ENCODE data around the gene AUTS2.
A peak's percentile ranks its signal among the peaks of the same experiment; 100 is the strongest.

The AUTS2 gene

GRCh38 chr7:69598081-69598486 lies at the start of gene AUTS2:
Gene AUTS2 (plus strand): TSS chr7:69598475. CDS start chr7:69599654, 1,179 bp downstream.
- peak; percentile 67 for DNase-seq

GRCh38 chr7:69550991-69551390 lies 47.3 kb upstream of the AUTS2 start:
- DNase-seq: no peak

- no peak for DNase-seq
These were observed 45.1 kb upstream of the AUTS2 start for GRCh38 chr7:69553190-69553589.

- no peak for DNase-seq
These were observed 36.9 kb upstream of the AUTS2 start for GRCh38 chr7:69561266-69561960.

GRCh38 chr7:69564454-69565417 lies 33.5 kb upstream of the AUTS2 start:
- peak; percentile 77 for DNase-seq

- DNase-seq: no peak
These were observed 30.5 kb upstream of the AUTS2 start for GRCh38 chr7:69567800-69568199.

- no peak for DNase-seq
These were observed 30.0 kb upstream of the AUTS2 start for GRCh38 chr7:69568266-69568665.

- no peak for DNase-seq
These were observed 22.6 kb upstream of the AUTS2 start for GRCh38 chr7:69575651-69576050.

- no peak for DNase-seq
These were observed 21.1 kb upstream of the AUTS2 start for GRCh38 chr7:69577221-69577620.

GRCh38 chr7:69585169-69585568 lies 13.1 kb upstream of the AUTS2 start:
- no peak for DNase-seq

GRCh38 chr7:69586321-69586720 lies 12.0 kb upstream of the AUTS2 start:
- no peak for DNase-seq

- no peak for DNase-seq
These were observed 9.5 kb upstream of the AUTS2 start for GRCh38 chr7:69588773-69589172.

GRCh38 chr7:69591805-69592204 lies 6.5 kb upstream of the AUTS2 start:
- no peak for DNase-seq

GRCh38 chr7:69593511-69593910 lies 4.8 kb upstream of the AUTS2 start:
- peak; percentile 19 for DNase-seq

- no peak for DNase-seq
These were observed 2.9 kb upstream of the AUTS2 start for GRCh38 chr7:69595415-69595814.

- no peak for DNase-seq
These were observed 2.2 kb upstream of the AUTS2 start for GRCh38 chr7:69596056-69596455.

- DNase-seq: no peak
These were observed 1.5 kb upstream of the AUTS2 start for GRCh38 chr7:69596723-69597277.

GRCh38 chr7:69597278-69598076 lies 798 bp upstream of the AUTS2 start:
- DNase-seq: no peak

GRCh38 chr7:69598487-69599285 lies 411 bp downstream of the AUTS2 start:
- DNase-seq: peak; percentile 42

GRCh38 chr7:69599286-69599954 lies 1.1 kb downstream of the AUTS2 start:
- no peak for DNase-seq

GRCh38 chr7:69599955-69600709 lies 1.9 kb downstream of the AUTS2 start:
- no peak for DNase-seq

Measured in NCI-H748 treated with DMSO at 0.1 percent for 48 hours (cell line).